Measurements from ENCODE around the gene NPAS3.

- TF ChIP-seq RAD21 (IDR thresholded peaks at IDR 0.05) (no peak), CTCF (IDR thresholded peaks at IDR 0.05; ENCODE audit: low read depth, low read length, missing input control) (no peak), REST (IDR thresholded peaks at IDR 0.05) (no peak), ATF3 (IDR thresholded peaks at IDR 0.05) (no peak), EGR1 (IDR thresholded peaks at IDR 0.05; ENCODE audit: low read depth in 2 of 2) (no peak), NR2F2 (IDR thresholded peaks at IDR 0.05) (no peak), MAX (IDR thresholded peaks at IDR 0.05) (no peak), SP1 (IDR thresholded peaks at IDR 0.05) (no peak), TAF1 (conservative IDR thresholded peaks at IDR 0.05) (no peak), ZBTB33 (IDR thresholded peaks at IDR 0.05) (no peak), JUND (IDR thresholded peaks at IDR 0.05) (no peak), GABPA (IDR thresholded peaks at IDR 0.05 in 1 of 2, conservative IDR thresholded peaks at IDR 0.05 in 1 of 2) (no peak), HNF4A (conservative IDR thresholded peaks at IDR 0.05) (no peak), YY1 (IDR thresholded peaks at IDR 0.05) (no peak)
Measured at GRCh38 chr14:33052943-33053342, 114.3 kb downstream of the NPAS3 start.

Measured in liver (tissue), 3 donors.